ENCODE data around the gene CCT5. TPM values are rescaled to one million over a fixed set of nuclear protein-coding genes. Genes with fewer than 3 reads are reported as not detected.

The CCT5 gene
- total and polyA plus RNA-seq, 8 donors, result 18.5 to 201 (median 112) TPM

DNA sequence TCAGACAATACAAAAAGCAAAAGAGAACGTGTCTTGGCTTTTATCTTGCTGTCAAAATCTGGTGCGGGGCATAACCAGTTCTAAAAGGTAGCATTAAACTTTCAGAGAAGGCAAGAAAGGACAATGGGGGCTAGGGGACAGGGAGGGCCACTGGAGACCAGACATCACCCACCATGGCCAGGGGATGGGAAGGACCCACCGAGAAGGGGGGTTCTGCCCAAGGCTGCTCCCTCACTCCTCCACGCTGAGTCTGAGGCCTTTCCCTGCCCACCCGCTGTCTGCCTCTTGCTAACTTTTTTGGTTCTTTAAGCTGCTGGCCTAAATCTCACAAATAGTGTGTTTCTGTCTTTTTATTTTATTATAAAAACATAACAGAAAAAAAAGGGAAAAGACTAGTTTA lies 34.0 kb upstream of the CCT5 start:
- intact Hi-C loops (cut with DNase I; ENCODE audit: low total_unique reads), result no loop called here
- TF ChIP-seq, protein P1, sequence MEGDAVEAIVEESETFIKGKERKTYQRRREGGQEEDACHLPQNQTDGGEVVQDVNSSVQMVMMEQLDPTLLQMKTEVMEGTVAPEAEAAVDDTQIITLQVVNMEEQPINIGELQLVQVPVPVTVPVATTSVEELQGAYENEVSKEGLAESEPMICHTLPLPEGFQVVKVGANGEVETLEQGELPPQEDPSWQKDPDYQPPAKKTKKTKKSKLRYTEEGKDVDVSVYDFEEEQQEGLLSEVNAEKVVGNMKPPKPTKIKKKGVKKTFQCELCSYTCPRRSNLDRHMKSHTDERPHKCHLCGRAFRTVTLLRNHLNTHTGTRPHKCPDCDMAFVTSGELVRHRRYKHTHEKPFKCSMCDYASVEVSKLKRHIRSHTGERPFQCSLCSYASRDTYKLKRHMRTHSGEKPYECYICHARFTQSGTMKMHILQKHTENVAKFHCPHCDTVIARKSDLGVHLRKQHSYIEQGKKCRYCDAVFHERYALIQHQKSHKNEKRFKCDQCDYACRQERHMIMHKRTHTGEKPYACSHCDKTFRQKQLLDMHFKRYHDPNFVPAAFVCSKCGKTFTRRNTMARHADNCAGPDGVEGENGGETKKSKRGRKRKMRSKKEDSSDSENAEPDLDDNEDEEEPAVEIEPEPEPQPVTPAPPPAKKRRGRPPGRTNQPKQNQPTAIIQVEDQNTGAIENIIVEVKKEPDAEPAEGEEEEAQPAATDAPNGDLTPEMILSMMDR (IDR thresholded peaks at IDR 0.05), result no peak
- TF ChIP-seq POLR2AphosphoS5 (IDR thresholded peaks at IDR 0.05), result no peak
- no peak for TF ChIP-seq POLR2A (IDR thresholded peaks at IDR 0.05)
- TF ChIP-seq EP300 (IDR thresholded peaks at IDR 0.05), result no peak
- DNase-seq, result no peak
- no peaks in the 10 kb centered on the region for H3K4me1 ChIP-seq
- no peaks in the 10 kb centered on the region for H3K27me3 ChIP-seq
- peaks cover 0 to under 1% (median 0%) of the 10 kb centered on the region in 4 donors for H3K36me3 ChIP-seq
- H3K4me3 ChIP-seq, result no peak overlapping the region
- H3K27ac ChIP-seq, result no peak overlapping the region
- WGBS, 5 donors, result 76 to 85% (median 80%) methylated on average over 5 of the region's 5 CpGs
- H3K9me3 ChIP-seq, result no peaks in the 10 kb centered on the region

DNA sequence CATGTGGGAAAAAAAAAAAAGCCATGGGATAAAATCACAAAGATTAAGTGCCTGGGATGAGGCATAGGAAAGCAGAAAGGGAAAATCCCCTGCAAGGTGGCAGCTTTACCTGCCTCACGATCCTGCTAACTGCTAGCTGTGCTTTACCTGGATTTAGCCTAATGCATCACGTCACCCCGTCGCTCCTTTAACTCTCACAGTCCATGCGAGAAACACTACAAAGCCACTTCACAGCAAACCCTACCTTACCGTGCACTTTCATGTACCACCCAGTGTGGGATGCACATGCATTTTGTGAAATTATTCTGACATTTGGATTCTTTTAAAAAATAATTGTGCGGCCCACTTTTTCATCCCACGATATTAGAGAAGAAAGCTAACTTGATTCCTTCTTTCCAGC lies 31.4 kb upstream of the CCT5 start:
- Histone ChIP-seq H3K27ac (no peak overlapping the region), H3K4me1 (no peaks in the 10 kb centered on the region), H3K36me3 (peaks cover 0 to 19% (median 0%) of the 10 kb centered on the region in 4 donors), H3K4me3 (no peak overlapping the region), H3K9me3 (no peaks in the 10 kb centered on the region), H3K27me3 (no peaks in the 10 kb centered on the region)
- no peak for TF ChIP-seq EP300 (IDR thresholded peaks at IDR 0.05)
- WGBS, 5 donors, result 84 to 94% (median 91%) methylated on average over 8 of the region's 8 CpGs
- intact Hi-C loops (cut with DNase I; ENCODE audit: low total_unique reads), result no loop called here
- DNase-seq, result no peak

DNA sequence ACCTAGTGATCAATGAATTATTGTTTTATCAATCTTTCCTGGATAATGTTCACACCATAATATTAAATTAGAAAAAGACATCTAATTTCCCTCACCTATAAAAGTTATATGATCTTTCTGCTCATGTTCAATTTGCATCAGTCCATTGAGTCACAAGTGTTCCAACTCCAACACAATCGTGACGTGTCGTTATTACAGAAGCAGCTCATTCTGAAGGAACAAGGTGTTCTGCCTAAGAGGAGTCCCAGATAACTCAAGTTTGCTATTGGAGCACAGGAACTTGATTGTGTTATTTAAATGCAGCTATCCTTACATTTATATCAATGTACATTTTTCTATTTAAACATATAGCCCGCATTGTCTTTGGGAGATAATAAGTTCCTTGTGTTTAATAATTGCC lies 31.0 kb upstream of the CCT5 start:
- WGBS, 5 donors, result 89 to 95% (median 90%) methylated on average over 4 of the region's 4 CpGs
- no peak for DNase-seq
- TF ChIP-seq EP300 (IDR thresholded peaks at IDR 0.05) (no peak), POLR2A (IDR thresholded peaks at IDR 0.05) (no peak), POLR2AphosphoS5 (IDR thresholded peaks at IDR 0.05) (no peak)
- Histone ChIP-seq H3K4me1 (no peaks in the 10 kb centered on the region), H3K27ac (no peak overlapping the region), H3K36me3 (peaks cover 0 to 23% (median 0%) of the 10 kb centered on the region in 4 donors), H3K9me3 (peaks cover 0 to 3% (median under 1%) of the 10 kb centered on the region in 4 donors), H3K27me3 (no peaks in the 10 kb centered on the region), H3K4me3 (no peak overlapping the region)
- intact Hi-C loops (cut with DNase I; ENCODE audit: low total_unique reads), result no loop called here

DNA sequence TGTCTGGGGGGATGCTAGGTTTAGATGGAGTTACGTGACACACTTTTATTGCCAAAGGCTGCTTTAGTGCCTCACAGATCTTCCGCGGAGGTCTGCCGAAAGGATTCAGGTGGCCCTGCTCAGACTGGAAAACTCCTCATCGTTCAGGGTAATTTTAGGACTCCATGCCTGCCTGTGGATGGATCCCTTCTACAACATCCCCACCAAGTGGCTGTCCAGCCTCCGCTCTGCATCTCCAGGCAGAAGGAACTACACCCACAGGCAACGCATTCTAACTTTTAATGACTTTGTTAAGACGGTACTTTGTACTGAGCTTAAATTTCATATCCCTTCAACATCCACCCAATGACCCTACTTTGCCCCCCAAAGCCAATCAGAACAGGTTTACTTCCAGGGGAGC lies 29.8 kb upstream of the CCT5 start:
- Histone ChIP-seq H3K4me3 (no peak overlapping the region), H3K4me1 (no peaks in the 10 kb centered on the region), H3K27me3 (no peaks in the 10 kb centered on the region), H3K27ac (no peak overlapping the region), H3K9me3 (peaks cover 0 to 13% (median 4%) of the 10 kb centered on the region in 4 donors), H3K36me3 (peaks cover 0 to 32% (median 0%) of the 10 kb centered on the region in 4 donors)
- 84 to 90% (median 88%) methylated on average over 8 of the region's 8 CpGs for WGBS, 5 donors
- TF ChIP-seq EP300 (IDR thresholded peaks at IDR 0.05), result no peak
- TF ChIP-seq POLR2A (IDR thresholded peaks at IDR 0.05), result no peak
- TF ChIP-seq POLR2AphosphoS5 (IDR thresholded peaks at IDR 0.05), result no peak
- TF ChIP-seq, protein P1 (IDR thresholded peaks at IDR 0.05), result no peak
- intact Hi-C loops (cut with DNase I; ENCODE audit: low total_unique reads), result no loop called here
- peak in 1 of 2 donors; percentile 14 for DNase-seq

DNA sequence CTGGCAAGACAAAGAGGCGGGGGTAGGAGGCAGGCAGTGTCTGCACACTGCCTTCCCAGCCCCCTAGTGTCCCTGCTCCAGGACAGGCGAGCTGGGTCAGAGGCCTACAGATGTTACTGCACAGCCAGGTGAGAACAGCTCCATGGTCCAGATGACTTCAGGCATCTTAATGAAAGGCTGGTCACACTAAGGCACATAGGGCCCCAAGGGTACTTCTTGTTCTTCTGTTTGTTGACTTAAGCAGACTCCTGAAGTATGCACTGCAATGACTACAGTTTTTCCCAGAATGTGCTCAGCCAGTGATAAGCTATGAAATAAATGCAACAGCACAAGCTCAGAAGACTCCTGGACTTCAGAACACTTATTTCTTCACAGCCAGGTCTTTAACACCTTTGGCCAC lies 27.8 kb upstream of the CCT5 start:
- Histone ChIP-seq H3K4me1 (no peaks in the 10 kb centered on the region), H3K27me3 (no peaks in the 10 kb centered on the region), H3K36me3 (peaks cover 0 to 53% (median 8%) of the 10 kb centered on the region in 4 donors), H3K27ac (no peak overlapping the region), H3K9me3 (peaks cover 0 to 18% (median 4%) of the 10 kb centered on the region in 4 donors), H3K4me3 (no peak overlapping the region)
- intact Hi-C loops (cut with DNase I; ENCODE audit: low total_unique reads), result no loop called here
- no peak for DNase-seq
- no peak for TF ChIP-seq EP300 (IDR thresholded peaks at IDR 0.05)
- no peak for TF ChIP-seq POLR2A (IDR thresholded peaks at IDR 0.05)
- no peak for TF ChIP-seq POLR2AphosphoS5 (IDR thresholded peaks at IDR 0.05)
- TF ChIP-seq, protein P1 (IDR thresholded peaks at IDR 0.05), result no peak
- WGBS, 5 donors, result 93 to 100% (median 95%) methylated on average over 1 to 2 of the region's 2 CpGs
